ENCODE data around the gene CCNH.

DNA sequence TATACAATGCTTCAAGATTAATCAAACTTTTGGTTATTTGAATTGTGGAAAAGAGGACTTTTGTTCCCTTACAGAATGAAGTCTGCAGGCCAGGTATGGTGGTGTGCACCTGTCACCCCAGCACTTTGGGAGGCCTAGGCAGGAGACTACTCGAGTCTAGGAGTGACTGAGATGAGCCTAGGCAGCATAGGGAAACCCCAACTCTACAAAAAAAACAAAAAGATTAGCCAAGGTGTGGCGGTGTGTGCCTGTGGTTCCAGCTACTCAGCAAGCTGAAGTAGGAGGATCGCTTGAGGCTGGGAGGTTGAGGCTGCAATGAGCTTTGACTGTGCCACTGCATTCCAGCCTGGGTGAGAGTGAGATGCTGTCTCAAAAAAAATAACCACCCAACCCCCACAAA lies 9.3 kb downstream of the CCNH start:
- TF ChIP-seq EZH2 (optimal IDR thresholded peaks at IDR 0.05; ENCODE audit: low read depth, low read length): no peak
- no peak for TF ChIP-seq EZH2phosphoT487 (IDR thresholded peaks at IDR 0.05; ENCODE audit: low read length)
- TF ChIP-seq, protein P1, sequence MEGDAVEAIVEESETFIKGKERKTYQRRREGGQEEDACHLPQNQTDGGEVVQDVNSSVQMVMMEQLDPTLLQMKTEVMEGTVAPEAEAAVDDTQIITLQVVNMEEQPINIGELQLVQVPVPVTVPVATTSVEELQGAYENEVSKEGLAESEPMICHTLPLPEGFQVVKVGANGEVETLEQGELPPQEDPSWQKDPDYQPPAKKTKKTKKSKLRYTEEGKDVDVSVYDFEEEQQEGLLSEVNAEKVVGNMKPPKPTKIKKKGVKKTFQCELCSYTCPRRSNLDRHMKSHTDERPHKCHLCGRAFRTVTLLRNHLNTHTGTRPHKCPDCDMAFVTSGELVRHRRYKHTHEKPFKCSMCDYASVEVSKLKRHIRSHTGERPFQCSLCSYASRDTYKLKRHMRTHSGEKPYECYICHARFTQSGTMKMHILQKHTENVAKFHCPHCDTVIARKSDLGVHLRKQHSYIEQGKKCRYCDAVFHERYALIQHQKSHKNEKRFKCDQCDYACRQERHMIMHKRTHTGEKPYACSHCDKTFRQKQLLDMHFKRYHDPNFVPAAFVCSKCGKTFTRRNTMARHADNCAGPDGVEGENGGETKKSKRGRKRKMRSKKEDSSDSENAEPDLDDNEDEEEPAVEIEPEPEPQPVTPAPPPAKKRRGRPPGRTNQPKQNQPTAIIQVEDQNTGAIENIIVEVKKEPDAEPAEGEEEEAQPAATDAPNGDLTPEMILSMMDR (IDR thresholded peaks at IDR 0.05; ENCODE audit: low read length): no peak

Data from MM.1S (cell line).